ENCODE results near the gene ZCCHC18.
"Not testable (repeated sequence)": the region's sequence is repeated elsewhere in the genome, so short reads cannot be mapped to it uniquely, and the experiment has no call there.

ZCCHC18 gene

GRCh38 chrX:104108955-104109354 is 3.4 kb upstream of the ZCCHC18 start:
- Histone ChIP-seq H3K27me3 (no peaks in the 10 kb centered on the region), H3K4me3 (ENCODE audit: low read depth, low read length) (no peak overlapping the region), H3K36me3 (no peaks in the 10 kb centered on the region), H3K4me1 (no peaks in the 10 kb centered on the region), H3K9me3 (no peaks in the 10 kb centered on the region)
- DNase-seq = no peak
- TF ChIP-seq CTCF (IDR thresholded peaks at IDR 0.05; ENCODE audit: low read depth, low read length) = no peak

GRCh38 chrX:104110491-104111240 is 1.7 kb upstream of the ZCCHC18 start:
- not testable (repeated sequence) for DNase-seq; H3K27me3 ChIP-seq; H3K4me3 ChIP-seq (ENCODE audit: low read depth, low read length); H3K9me3 ChIP-seq; H3K4me1 ChIP-seq; H3K36me3 ChIP-seq

GRCh38 chrX:104113222-104113965 is 1.1 kb downstream of the ZCCHC18 start:
- TF ChIP-seq CTCF (IDR thresholded peaks at IDR 0.05; ENCODE audit: low read depth, low read length) = peak; percentile 64
- Histone ChIP-seq H3K36me3 (no peaks in the 10 kb centered on the region), H3K4me1 (no peaks in the 10 kb centered on the region), H3K27me3 (no peaks in the 10 kb centered on the region), H3K9me3 (no peaks in the 10 kb centered on the region), H3K4me3 (ENCODE audit: low read depth, low read length) (peak overlapping the region; percentile 61)
- peak; percentile 66 for DNase-seq

GRCh38 chrX:104117759-104118158 is 5.4 kb downstream of the ZCCHC18 start:
- H3K4me3 ChIP-seq (ENCODE audit: low read depth, low read length) = no peak overlapping the region
- H3K9me3 ChIP-seq = no peaks in the 10 kb centered on the region
- H3K36me3 ChIP-seq = no peaks in the 10 kb centered on the region
- no peak for TF ChIP-seq CTCF (IDR thresholded peaks at IDR 0.05; ENCODE audit: low read depth, low read length)
- H3K27me3 ChIP-seq = no peaks in the 10 kb centered on the region
- DNase-seq = no peak
- H3K4me1 ChIP-seq = no peaks in the 10 kb centered on the region

GRCh38 chrX:104118765-104119164 is 6.4 kb downstream of the ZCCHC18 start:
- DNase-seq = no peak
- H3K36me3 ChIP-seq = no peaks in the 10 kb centered on the region
- TF ChIP-seq CTCF (IDR thresholded peaks at IDR 0.05; ENCODE audit: low read depth, low read length) = no peak
- no peaks in the 10 kb centered on the region for H3K4me1 ChIP-seq
- no peak overlapping the region for H3K4me3 ChIP-seq (ENCODE audit: low read depth, low read length)
- no peaks in the 10 kb centered on the region for H3K9me3 ChIP-seq
- H3K27me3 ChIP-seq = no peaks in the 10 kb centered on the region

DNA sequence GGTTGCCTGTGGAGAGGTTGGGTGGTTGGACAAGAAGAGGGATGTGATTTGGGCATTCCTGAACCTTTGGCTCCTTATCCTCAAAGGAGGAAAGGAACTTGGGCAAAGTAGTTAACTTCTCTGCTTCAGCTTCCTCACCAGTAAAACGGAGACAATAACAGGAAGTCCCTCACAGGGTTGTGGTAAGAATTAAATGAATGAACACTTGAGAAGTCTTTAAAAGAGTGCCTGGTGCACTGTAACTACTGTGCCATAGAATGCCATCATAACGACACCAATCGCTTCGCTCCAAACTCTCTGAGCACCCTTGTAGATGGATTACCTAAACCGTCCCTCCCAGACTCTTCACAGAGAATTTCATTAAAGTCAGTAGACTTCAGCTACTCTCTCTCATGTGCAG is 10.5 kb downstream of the ZCCHC18 start:
- Histone ChIP-seq H3K9me3 (no peaks in the 10 kb centered on the region), H3K27me3 (no peaks in the 10 kb centered on the region), H3K4me3 (ENCODE audit: low read depth, low read length) (no peak overlapping the region), H3K36me3 (no peaks in the 10 kb centered on the region), H3K4me1 (no peaks in the 10 kb centered on the region)
- DNase-seq = no peak
- no peak for TF ChIP-seq CTCF (IDR thresholded peaks at IDR 0.05; ENCODE audit: low read depth, low read length)
